GM23338 (cell line): ENCODE results near the gene MIAT. TPM values are rescaled to one million over a fixed set of nuclear protein-coding genes. Genes with fewer than 3 reads are reported as not detected.

ENCODE experiments used
- ATAC-seq: fragments of 200-7000 bp; cut with Tn5 transposase; 3 replicates; pipeline ENCODE4 v1.9.1; 2020
- DNase-seq: peaks from one replicate; pipeline ENCODE4 v3.0.0-alpha.2; 2015; ENCODE audit warnings: low spot score
- H2AFZ ChIP-seq: fragments of 200-600 bp; sonication (generic); 2 replicates; pipeline ENCODE4 v1.8.0; 2016; ENCODE audit warnings: antibody characterized with exemption, mild to moderate bottlenecking, moderate library complexity
- H3F3A ChIP-seq: fragments of 200-600 bp; sonication (generic); replicated peaks from 2 replicates; pipeline ENCODE4 v1.8.0; 2017; ENCODE audit warnings: antibody characterized with exemption, mixed run types, low read depth
- H3K27ac ChIP-seq: fragments of 200-600 bp; sonication (generic); 2 replicates; pipeline ENCODE4 v1.6.1; 2016; ENCODE audit warnings: low read depth
- H3K27me3 ChIP-seq: fragments of 200-600 bp; sonication (generic); 2 replicates; pipeline ENCODE4 v1.8.0; 2016; ENCODE audit warnings: mild to moderate bottlenecking, mixed run types, moderate library complexity; ENCODE audit not compliant: insufficient read depth
- H3K36me3 ChIP-seq: fragments of 200-600 bp; sonication (generic); 2 replicates; pipeline ENCODE4 v1.8.0; 2016; ENCODE audit warnings: mild to moderate bottlenecking; ENCODE audit not compliant: insufficient read depth
- H3K4me1 ChIP-seq: fragments of 200-600 bp; sonication (generic); 2 replicates; pipeline ENCODE4 v1.8.0; 2016; ENCODE audit warnings: mild to moderate bottlenecking, moderate library complexity; ENCODE audit not compliant: insufficient read depth
- H3K4me2 ChIP-seq: fragments of 200-600 bp; sonication (generic); 2 replicates; pipeline ENCODE4 v1.7.1; 2017; ENCODE audit warnings: mixed run types
- H3K4me3 ChIP-seq: fragments of 200-600 bp; sonication (generic); 2 replicates; pipeline ENCODE4 v1.6.1; 2016; ENCODE audit warnings: mixed run types
- H3K79me2 ChIP-seq: fragments of 200-600 bp; sonication (generic); replicated peaks from 2 replicates; pipeline ENCODE4 v1.8.0; 2017; ENCODE audit warnings: mild to moderate bottlenecking; ENCODE audit not compliant: insufficient read depth
- H3K9me2 ChIP-seq: fragments of 200-600 bp; sonication (generic); 2 replicates; pipeline ENCODE4 v1.8.0; 2017; ENCODE audit not compliant: insufficient read depth
- H4K20me1 ChIP-seq: fragments of 200-600 bp; sonication (generic); replicated peaks from 2 replicates; pipeline ENCODE4 v1.8.0; 2017; ENCODE audit warnings: mild to moderate bottlenecking; ENCODE audit not compliant: insufficient read depth
- H3K27ac Mint-ChIP-seq: 2 replicates; pipeline ENCODE4 v1.8.0; 2020; ENCODE audit warnings: inconsistent platforms, mild to moderate bottlenecking, moderate library complexity, mixed read lengths
- H3K27me3 Mint-ChIP-seq: 3 replicates; pipeline ENCODE4 v1.8.0; 2022; ENCODE audit warnings: low read depth, mild to moderate bottlenecking, moderate library complexity, mixed read lengths, inconsistent platforms; ENCODE audit not compliant: insufficient read depth, poor library complexity
- H3K36me3 Mint-ChIP-seq: 3 replicates; pipeline ENCODE4 v1.8.0; 2021; ENCODE audit warnings: low read depth, mild to moderate bottlenecking, inconsistent platforms, moderate library complexity, mixed read lengths
- H3K4me1 Mint-ChIP-seq: 3 replicates; pipeline ENCODE4 v1.8.0; 2020; ENCODE audit warnings: mild to moderate bottlenecking, inconsistent platforms, mixed read lengths
- H3K4me3 Mint-ChIP-seq: 3 replicates; pipeline ENCODE4 v1.8.0; 2021; ENCODE audit warnings: moderate library complexity, mild to moderate bottlenecking, inconsistent platforms, mixed read lengths
- H3K9me3 Mint-ChIP-seq: 3 replicates; pipeline ENCODE4 v1.8.0; 2020; ENCODE audit warnings: moderate library complexity, mild to moderate bottlenecking, inconsistent platforms, mixed read lengths
- CREB1 ChIP-seq: fragments of 250-450 bp; sonication (Bioruptor Pico); IDR thresholded peaks from 2 replicates; pipeline ENCODE4 v1.5.0; 2020; ENCODE audit warnings: low read depth, mild to moderate bottlenecking, moderate library complexity
- CTCF ChIP-seq, 2 experiments: fragments of 200-600 bp in 1 of 2; sonication (generic) in 1 of 2; conservative IDR thresholded peaks; 2 replicates each; pipeline versions ENCODE4 v1.5.1 to v1.6.1; 2016 to 2017; ENCODE audit warnings: antibody characterized with exemption in 2 of 2, low read depth in 2 of 2, mild to moderate bottlenecking in 2 of 2, moderate library complexity in 1 of 2
- ETS1 ChIP-seq: IDR thresholded peaks from 2 replicates; pipeline ENCODE4 v1.6.1; 2016; ENCODE audit warnings: antibody characterized with exemption
- EZH2 ChIP-seq: fragments of 200-600 bp; sonication (generic); IDR thresholded peaks from one replicate; pipeline ENCODE4 v1.8.0; 2017; ENCODE audit warnings: antibody characterized with exemption, mild to moderate bottlenecking, low read depth; ENCODE audit not compliant: unreplicated experiment
- EZH2phosphoT487 ChIP-seq: fragments of 200-600 bp; sonication (generic); IDR thresholded peaks from one replicate; pipeline ENCODE4 v1.8.1; 2018; ENCODE audit warnings: antibody characterized with exemption; ENCODE audit not compliant: unreplicated experiment
- JUNB ChIP-seq: IDR thresholded peaks from one replicate; pipeline ENCODE4 v1.6.1; 2016; ENCODE audit warnings: antibody characterized with exemption; ENCODE audit not compliant: unreplicated experiment
- NANOG ChIP-seq: IDR thresholded peaks from 2 replicates; pipeline ENCODE4 v1.6.1; 2016; ENCODE audit warnings: antibody characterized with exemption, borderline replicate concordance
- POLR2AphosphoS5 ChIP-seq: IDR thresholded peaks from 2 replicates; pipeline ENCODE4 v1.6.1; 2016; ENCODE audit warnings: antibody characterized with exemption, low read depth
- STAT1 ChIP-seq: IDR thresholded peaks from one replicate; pipeline ENCODE4 v1.6.1; 2016; ENCODE audit warnings: antibody characterized with exemption; ENCODE audit not compliant: unreplicated experiment
- ZNF114 ChIP-seq: fragments of 250-450 bp; sonication (Bioruptor Pico); IDR thresholded peaks from 2 replicates; pipeline ENCODE4 v1.5.0; 2020; ENCODE audit warnings: mild to moderate bottlenecking, moderate library complexity
- ZNF331 ChIP-seq: fragments of 250-450 bp; sonication (Bioruptor Pico); IDR thresholded peaks from 2 replicates; pipeline ENCODE4 v1.5.0; 2020; ENCODE audit warnings: low read depth, mild to moderate bottlenecking, moderate library complexity
- polyA plus RNA-seq: library from polyadenylated mRNA; unstranded; fragments of >200 nt; fragmentation: Nextera tagmentation; extraction: Ambion mirVana; gene quantifications from 2 replicates; pipeline ENCODE4 v1.2.1, GENCODE V29; 2016
- total RNA-seq: library from RNA; depleted of rRNA; stranded (reverse); fragments of >200 nt; shearing (Covaris generic); gene quantifications from 2 replicates; pipeline ENCODE4 v1.2.3, GENCODE V29; 2014
- TF ChIP-seq, protein P1 (sequence below): fragments of 250-450 bp; sonication (Bioruptor Pico); IDR thresholded peaks from 2 replicates; pipeline ENCODE4 v1.5.0; 2020; ENCODE audit warnings: mild to moderate bottlenecking, moderate library complexity
- TF ChIP-seq, protein P2 (sequence below): IDR thresholded peaks from one replicate; pipeline ENCODE4 v1.6.1; 2018; ENCODE audit warnings: antibody characterized with exemption; ENCODE audit not compliant: unreplicated experiment

Gene MIAT
- total and polyA plus RNA-seq, 2 experiments from 2014 or later: 10.0 to 63.6 TPM

DNA sequence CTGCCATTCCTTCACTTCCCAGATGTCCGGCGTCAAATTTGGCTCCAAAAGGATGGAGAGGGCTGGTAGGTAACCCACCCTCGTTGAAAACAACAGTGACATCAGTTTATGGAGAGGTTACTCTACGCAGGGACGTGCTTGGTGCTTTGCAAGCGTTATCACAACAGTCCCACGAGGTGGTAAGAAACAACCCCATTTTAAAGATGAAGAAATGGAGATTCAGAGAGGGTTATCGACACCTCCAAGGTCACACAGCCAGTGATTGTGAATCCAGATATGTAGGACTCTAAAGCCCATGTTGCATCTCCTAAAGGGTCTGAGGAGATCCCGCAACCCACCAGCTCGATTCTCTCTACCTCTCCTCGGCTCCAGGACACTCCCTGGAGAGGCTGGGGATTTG is 773 bp downstream of the MIAT start:
- peak overlapping the region; percentile 99 for H3K4me2 ChIP-seq
- Mint-ChIP-seq H3K36me3 (peaks cover 17% of the 10 kb centered on the region), H3K27me3 (peaks cover 6% of the 10 kb centered on the region), H3K4me3 (peak overlapping the region; percentile 90), H3K9me3 (no peaks in the 10 kb centered on the region), H3K27ac (peak overlapping the region; percentile 40; the same call in 1 of the 2 replicates), H3K4me1 (peaks cover 27% of the 10 kb centered on the region)
- H3K79me2 ChIP-seq: peaks cover 46% of the 10 kb centered on the region
- TF ChIP-seq, protein P1, sequence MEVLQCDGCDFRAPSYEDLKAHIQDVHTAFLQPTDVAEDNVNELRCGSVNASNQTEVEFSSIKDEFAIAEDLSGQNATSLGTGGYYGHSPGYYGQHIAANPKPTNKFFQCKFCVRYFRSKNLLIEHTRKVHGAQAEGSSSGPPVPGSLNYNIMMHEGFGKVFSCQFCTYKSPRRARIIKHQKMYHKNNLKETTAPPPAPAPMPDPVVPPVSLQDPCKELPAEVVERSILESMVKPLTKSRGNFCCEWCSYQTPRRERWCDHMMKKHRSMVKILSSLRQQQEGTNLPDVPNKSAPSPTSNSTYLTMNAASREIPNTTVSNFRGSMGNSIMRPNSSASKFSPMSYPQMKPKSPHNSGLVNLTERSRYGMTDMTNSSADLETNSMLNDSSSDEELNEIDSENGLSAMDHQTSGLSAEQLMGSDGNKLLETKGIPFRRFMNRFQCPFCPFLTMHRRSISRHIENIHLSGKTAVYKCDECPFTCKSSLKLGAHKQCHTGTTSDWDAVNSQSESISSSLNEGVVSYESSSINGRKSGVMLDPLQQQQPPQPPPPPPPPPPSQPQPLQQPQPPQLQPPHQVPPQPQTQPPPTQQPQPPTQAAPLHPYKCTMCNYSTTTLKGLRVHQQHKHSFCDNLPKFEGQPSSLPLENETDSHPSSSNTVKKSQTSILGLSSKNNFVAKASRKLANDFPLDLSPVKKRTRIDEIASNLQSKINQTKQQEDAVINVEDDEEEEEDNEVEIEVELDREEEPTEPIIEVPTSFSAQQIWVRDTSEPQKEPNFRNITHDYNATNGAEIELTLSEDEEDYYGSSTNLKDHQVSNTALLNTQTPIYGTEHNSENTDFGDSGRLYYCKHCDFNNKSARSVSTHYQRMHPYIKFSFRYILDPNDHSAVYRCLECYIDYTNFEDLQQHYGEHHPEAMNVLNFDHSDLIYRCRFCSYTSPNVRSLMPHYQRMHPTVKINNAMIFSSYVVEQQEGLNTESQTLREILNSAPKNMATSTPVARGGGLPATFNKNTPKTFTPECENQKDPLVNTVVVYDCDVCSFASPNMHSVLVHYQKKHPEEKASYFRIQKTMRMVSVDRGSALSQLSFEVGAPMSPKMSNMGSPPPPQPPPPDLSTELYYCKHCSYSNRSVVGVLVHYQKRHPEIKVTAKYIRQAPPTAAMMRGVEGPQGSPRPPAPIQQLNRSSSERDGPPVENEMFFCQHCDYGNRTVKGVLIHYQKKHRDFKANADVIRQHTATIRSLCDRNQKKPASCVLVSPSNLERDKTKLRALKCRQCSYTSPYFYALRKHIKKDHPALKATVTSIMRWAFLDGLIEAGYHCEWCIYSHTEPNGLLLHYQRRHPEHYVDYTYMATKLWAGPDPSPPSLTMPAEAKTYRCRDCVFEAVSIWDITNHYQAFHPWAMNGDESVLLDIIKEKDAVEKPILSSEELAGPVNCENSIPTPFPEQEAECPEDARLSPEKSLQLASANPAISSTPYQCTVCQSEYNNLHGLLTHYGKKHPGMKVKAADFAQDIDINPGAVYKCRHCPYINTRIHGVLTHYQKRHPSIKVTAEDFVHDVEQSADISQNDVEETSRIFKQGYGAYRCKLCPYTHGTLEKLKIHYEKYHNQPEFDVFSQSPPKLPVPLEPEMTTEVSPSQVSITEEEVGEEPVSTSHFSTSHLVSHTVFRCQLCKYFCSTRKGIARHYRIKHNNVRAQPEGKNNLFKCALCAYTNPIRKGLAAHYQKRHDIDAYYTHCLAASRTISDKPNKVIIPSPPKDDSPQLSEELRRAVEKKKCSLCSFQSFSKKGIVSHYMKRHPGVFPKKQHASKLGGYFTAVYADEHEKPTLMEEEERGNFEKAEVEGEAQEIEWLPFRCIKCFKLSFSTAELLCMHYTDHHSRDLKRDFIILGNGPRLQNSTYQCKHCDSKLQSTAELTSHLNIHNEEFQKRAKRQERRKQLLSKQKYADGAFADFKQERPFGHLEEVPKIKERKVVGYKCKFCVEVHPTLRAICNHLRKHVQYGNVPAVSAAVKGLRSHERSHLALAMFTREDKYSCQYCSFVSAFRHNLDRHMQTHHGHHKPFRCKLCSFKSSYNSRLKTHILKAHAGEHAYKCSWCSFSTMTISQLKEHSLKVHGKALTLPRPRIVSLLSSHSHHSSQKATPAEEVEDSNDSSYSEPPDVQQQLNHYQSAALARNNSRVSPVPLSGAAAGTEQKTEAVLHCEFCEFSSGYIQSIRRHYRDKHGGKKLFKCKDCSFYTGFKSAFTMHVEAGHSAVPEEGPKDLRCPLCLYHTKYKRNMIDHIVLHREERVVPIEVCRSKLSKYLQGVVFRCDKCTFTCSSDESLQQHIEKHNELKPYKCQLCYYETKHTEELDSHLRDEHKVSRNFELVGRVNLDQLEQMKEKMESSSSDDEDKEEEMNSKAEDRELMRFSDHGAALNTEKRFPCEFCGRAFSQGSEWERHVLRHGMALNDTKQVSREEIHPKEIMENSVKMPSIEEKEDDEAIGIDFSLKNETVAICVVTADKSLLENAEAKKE (CRISPR knock-in tag): no peak
- TF ChIP-seq JUNB (no peak), CREB1 (CRISPR knock-in tag) (no peak), STAT1 (no peak), ZNF331 (no peak), ZNF114 (CRISPR knock-in tag) (no peak), EZH2 (no peak), EZH2phosphoT487 (no peak), NANOG (no peak), ETS1 (no peak), POLR2AphosphoS5 (no peak), CTCF (conservative IDR thresholded peaks at IDR 0.05; ENCODE audit: low read depth in 2 of 2) (no peak)
- TF ChIP-seq, protein P2, sequence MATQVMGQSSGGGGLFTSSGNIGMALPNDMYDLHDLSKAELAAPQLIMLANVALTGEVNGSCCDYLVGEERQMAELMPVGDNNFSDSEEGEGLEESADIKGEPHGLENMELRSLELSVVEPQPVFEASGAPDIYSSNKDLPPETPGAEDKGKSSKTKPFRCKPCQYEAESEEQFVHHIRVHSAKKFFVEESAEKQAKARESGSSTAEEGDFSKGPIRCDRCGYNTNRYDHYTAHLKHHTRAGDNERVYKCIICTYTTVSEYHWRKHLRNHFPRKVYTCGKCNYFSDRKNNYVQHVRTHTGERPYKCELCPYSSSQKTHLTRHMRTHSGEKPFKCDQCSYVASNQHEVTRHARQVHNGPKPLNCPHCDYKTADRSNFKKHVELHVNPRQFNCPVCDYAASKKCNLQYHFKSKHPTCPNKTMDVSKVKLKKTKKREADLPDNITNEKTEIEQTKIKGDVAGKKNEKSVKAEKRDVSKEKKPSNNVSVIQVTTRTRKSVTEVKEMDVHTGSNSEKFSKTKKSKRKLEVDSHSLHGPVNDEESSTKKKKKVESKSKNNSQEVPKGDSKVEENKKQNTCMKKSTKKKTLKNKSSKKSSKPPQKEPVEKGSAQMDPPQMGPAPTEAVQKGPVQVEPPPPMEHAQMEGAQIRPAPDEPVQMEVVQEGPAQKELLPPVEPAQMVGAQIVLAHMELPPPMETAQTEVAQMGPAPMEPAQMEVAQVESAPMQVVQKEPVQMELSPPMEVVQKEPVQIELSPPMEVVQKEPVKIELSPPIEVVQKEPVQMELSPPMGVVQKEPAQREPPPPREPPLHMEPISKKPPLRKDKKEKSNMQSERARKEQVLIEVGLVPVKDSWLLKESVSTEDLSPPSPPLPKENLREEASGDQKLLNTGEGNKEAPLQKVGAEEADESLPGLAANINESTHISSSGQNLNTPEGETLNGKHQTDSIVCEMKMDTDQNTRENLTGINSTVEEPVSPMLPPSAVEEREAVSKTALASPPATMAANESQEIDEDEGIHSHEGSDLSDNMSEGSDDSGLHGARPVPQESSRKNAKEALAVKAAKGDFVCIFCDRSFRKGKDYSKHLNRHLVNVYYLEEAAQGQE: no peak
- DNase-seq (no peak), ATAC-seq (peak; percentile 8; the same call in 2 of the 3 replicates)
- H3K4me3 ChIP-seq: peak overlapping the region; percentile 99
- H4K20me1 ChIP-seq: peaks cover 7% of the 10 kb centered on the region; the same call in 1 of the 2 replicates
- no peaks in the 10 kb centered on the region for H3K9me2 ChIP-seq
- H3F3A ChIP-seq: peaks cover 5% of the 10 kb centered on the region; the same call in 1 of the 2 replicates
- peak overlapping the region; percentile 33; the same call in 1 of the 2 replicates for H3K27ac ChIP-seq
- no peak overlapping the region for H2AFZ ChIP-seq
- 0 out of 2 replicates have a peak, but pooled peaks cover 1% of the 10 kb centered on the region for H3K36me3 ChIP-seq
- H3K4me1 ChIP-seq: peaks cover 26% of the 10 kb centered on the region
- H3K27me3 ChIP-seq: peaks cover 12% of the 10 kb centered on the region
